Fibroblast of pulmonary artery (primary cell): ENCODE results near the gene MEIKIN.
A peak's percentile ranks its signal among the peaks of the same experiment; 100 is the strongest.

Source experiments
- DNase-seq: peaks from one replicate; pipeline ENCODE4 v3.0.0-alpha.2; 2010; ENCODE audit warnings: low read depth
- H3K4me3 ChIP-seq: replicated peaks from 2 replicates; pipeline ENCODE4 v1.5.1; 2011; ENCODE audit warnings: low read depth, mild to moderate bottlenecking, control low read depth, low read length, moderate library complexity
- CTCF ChIP-seq: IDR thresholded peaks from 2 replicates; pipeline ENCODE4 v1.5.1; 2011; ENCODE audit warnings: mild to moderate bottlenecking, control low read depth, low read length, inconsistent platforms; ENCODE audit errors: missing control alignments

MEIKIN gene

DNA sequence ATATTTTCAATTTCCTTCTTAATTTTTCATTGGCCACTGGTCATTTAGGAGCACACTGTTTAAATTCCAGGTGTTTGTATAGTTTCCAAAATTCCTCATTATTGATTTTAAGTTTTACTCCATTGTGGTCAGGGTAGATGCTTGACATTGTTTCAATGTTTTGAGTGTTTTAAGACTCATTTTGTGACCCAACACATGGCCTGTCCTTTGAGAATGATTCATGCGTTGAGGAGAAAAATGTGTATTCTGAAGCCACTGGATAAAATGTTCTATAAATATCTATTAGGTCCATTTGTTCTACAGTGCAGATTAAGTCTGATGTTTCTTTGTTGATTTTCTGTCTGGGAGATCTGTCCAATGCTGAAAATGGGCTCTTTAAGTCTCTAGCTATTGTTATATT, 124.2 kb downstream of the MEIKIN start:
- TF ChIP-seq CTCF, result no peak
- no peak overlapping the region for H3K4me3 ChIP-seq
- DNase-seq, result peak; percentile 10

DNA sequence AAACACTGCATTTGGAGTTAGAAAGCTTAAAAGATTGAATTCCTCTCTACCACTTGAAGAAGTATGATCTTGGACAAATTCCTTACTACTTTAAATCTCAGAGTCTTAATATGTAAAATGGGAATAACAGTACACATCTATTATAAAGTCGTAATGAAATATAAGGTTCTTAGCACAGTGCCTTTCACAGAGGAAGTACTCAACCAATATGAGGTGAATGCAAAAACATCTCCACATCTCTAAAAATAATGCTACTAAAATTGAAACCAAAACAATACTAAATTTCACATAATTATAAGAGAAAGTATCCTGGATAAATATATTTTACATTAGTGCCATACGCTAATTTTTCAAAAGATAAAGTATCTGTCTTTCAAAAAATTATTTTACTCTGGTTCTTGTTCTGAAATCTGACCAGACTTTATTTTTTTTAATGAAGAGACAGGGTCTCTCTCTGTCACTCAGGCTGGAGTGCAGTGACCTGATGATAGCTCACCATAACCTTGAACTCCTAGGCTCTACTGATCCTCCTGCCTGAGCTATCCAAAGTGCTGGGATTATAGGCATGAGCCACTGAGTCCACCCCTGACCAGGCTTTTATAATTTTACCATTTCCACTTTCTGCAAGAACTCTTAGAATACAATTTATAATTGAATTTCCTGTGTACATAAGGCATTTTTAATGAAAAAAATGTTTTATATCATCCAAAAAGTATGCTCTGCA, 127.3 kb downstream of the MEIKIN start:
- DNase-seq, result no peak
- no peak overlapping the region for H3K4me3 ChIP-seq
- no peak for TF ChIP-seq CTCF

DNA sequence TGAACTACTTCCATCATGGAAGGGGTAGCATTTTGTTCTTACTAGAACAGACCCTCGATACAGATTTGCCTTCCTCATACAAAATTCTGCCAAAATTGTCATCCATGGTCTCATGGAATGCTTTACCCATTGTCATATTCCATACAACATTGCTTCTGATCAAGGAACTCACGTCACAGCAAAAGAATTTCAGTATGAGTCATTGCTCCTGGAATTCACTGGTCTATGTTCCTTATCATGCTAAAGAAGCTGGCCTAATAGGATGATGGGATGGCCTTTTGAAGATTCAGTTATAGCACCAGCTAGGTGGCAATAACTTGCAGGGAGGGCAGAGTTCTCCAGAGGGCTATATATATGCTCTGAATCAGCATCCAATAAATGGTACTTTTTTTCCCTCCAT, 130.5 kb downstream of the MEIKIN start:
- H3K4me3 ChIP-seq, result no peak overlapping the region
- no peak for TF ChIP-seq CTCF
- DNase-seq, result peak; percentile 92

DNA sequence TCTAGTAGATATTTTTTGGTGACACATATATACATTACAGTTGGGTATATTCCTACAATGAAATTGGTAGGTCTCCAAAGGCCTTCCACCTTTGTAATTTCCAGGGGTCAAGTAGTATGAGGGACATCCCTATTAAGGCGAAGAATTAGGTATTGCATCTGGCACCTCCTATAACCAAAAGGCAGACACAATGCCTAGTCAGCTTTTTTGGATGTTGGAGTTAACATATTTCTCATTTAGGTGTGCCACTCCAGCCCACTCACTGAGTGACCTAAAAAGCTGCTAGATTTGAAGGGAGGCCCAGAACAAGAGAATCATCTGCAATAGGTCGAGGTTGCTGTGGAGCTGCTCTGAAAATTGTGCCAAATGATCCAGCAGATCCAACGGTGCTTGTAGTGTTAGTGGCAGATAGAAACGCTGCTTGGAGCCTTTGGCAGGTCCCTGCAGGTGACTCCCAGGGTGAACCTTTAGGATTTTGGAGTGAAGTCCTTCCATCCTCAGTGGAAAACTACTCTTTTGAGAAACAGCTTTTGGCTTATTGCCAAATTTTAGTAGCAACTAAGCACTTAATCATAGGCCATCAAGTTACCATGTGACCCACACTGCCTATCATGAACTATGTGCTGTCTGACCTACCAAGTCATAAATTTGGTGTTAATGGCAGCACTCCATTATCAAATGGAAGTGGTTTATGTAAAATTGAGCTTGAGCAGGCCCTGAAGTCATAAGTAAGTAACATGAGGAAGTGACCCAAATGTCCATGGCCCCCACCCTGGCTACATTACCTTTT, 132.9 kb downstream of the MEIKIN start:
- DNase-seq, result no peak

GRCh38 chr5:131810510-131811249, 134.8 kb downstream of the MEIKIN start:
- peak; percentile 33 for DNase-seq
- no peak overlapping the region for H3K4me3 ChIP-seq
- peak; percentile 7 for TF ChIP-seq CTCF

More for the DNA sequence above, 132.9 kb downstream of the MEIKIN start:
- TF ChIP-seq CTCF, result no peak
- no peak overlapping the region for H3K4me3 ChIP-seq

DNA sequence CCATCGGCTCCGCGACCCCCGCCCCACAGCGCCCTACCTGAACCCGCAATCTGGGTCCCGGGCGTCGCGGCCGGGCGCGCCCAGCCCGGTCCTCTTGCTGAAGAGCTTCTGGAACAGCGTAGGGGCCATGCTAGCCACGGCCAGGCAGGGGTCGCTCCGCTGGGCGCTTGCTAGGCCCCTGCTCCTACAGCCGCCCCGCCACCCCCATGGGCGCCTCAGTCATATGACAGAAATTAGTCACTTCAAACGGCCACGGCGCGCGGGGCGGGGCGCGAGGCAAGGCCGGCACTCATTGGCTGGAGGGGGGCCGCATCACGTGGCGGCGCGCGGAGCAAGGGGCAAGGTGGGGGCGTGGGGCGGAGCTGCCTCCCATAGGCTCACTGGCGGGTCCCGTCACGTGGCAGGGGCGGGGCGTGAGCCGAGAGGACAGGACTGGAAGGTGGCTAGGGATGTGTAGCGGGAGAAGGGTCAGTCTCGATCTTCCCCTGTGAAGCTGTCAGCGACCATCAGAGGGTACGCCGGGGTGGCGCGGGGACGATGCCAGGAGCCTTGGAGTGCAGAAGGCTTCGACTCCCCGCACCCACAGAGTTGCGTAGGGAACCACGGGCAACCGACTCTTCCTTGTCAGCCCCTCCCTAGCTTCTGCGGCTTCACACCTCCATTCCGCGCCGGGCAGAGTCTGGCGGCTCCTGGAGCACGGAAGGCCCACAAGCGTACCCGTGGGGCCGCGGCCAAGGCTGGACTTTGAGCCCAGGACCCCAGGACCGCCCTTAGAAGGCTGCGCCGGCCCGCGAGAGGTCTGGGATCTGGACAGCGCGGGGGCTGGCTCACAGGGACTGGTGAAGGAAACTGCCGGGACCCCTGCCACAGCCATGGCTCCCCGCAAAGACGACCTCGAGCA, 148.4 kb downstream of the MEIKIN start, which contains the start of gene FNIP1:
Gene FNIP1, minus strand, starts transcription at position 225 of the 901 bp plus-strand sequence. Its CDS starts 96 bp downstream, at position 129.
- peak within 1 kb of the TSS; percentile 82 for H3K4me3 ChIP-seq
- peak; percentile 96 for DNase-seq
- TF ChIP-seq CTCF, result no peak
